Activated CD8-positive, alpha-beta memory T cell treated with anti-CD3 and anti-CD28 coated beads for 24 hours (primary cell): ENCODE data around the gene TMEM62.
"Not testable (repeated sequence)": the region's sequence is repeated elsewhere in the genome, so short reads cannot be mapped to it uniquely, and the experiment has no call there.

ENCODE experiments used
- DNase-seq: peaks from one replicate; pipeline ENCODE4 v3.0.0-alpha.2; 2020

Gene TMEM62

GRCh38 chr15:43125100-43125661, 8.2 kb upstream of the TMEM62 start:
- DNase-seq = no peak

GRCh38 chr15:43126356-43126755, 7.0 kb upstream of the TMEM62 start:
- no peak for DNase-seq

- no peak for DNase-seq
These were observed 5.6 kb upstream of the TMEM62 start for GRCh38 chr15:43127752-43128151.

- not testable (repeated sequence) for DNase-seq
These were observed 5.0 kb upstream of the TMEM62 start for GRCh38 chr15:43128174-43128979.

- no peak for DNase-seq
These were observed 4.4 kb upstream of the TMEM62 start for GRCh38 chr15:43128980-43129335.

GRCh38 chr15:43132830-43133429, 456 bp upstream of the TMEM62 start:
- DNase-seq = no peak

- no peak for DNase-seq
These were observed 810 bp downstream of the TMEM62 start for GRCh38 chr15:43134157-43134635.

- no peak for DNase-seq
These were observed 2.0 kb downstream of the TMEM62 start for GRCh38 chr15:43135351-43135750.

- no peak for DNase-seq
These were observed 10.0 kb downstream of the TMEM62 start for GRCh38 chr15:43143203-43143941.

GRCh38 chr15:43144512-43144911, 11.1 kb downstream of the TMEM62 start:
- no peak for DNase-seq

- DNase-seq = no peak
These were observed 12.8 kb downstream of the TMEM62 start for GRCh38 chr15:43146184-43146583.

GRCh38 chr15:43150191-43150929, 17.0 kb downstream of the TMEM62 start:
- DNase-seq = no peak

- DNase-seq = no peak
These were observed 18.3 kb downstream of the TMEM62 start for GRCh38 chr15:43151688-43152087.

- no peak for DNase-seq
These were observed 19.9 kb downstream of the TMEM62 start for GRCh38 chr15:43153269-43153668.

- no peak for DNase-seq
These were observed 32.5 kb downstream of the TMEM62 start for GRCh38 chr15:43165801-43166325.

GRCh38 chr15:43167261-43167660, 33.9 kb downstream of the TMEM62 start:
- DNase-seq = not testable (repeated sequence)

- DNase-seq = no peak
These were observed 35.1 kb downstream of the TMEM62 start for GRCh38 chr15:43168192-43169107.

GRCh38 chr15:43169888-43170287, 36.5 kb downstream of the TMEM62 start:
- no peak for DNase-seq

- DNase-seq = not testable (repeated sequence)
These were observed 42.4 kb downstream of the TMEM62 start for GRCh38 chr15:43175656-43176309.

GRCh38 chr15:43177147-43177546, 43.8 kb downstream of the TMEM62 start:
- DNase-seq = not testable (repeated sequence)

GRCh38 chr15:43183270-43183669, 49.9 kb downstream of the TMEM62 start:
- no peak for DNase-seq
